HG03457 (cell line): Measurements from ENCODE around the gene OST4.

Source experiments
- ATAC-seq: cut with Tn5 transposase; IDR thresholded peaks from one replicate; pipeline ENCODE4 v1.9.1; 2021; ENCODE audit warnings: moderate number of reproducible peaks; ENCODE audit not compliant: unreplicated experiment

The OST4 gene

DNA sequence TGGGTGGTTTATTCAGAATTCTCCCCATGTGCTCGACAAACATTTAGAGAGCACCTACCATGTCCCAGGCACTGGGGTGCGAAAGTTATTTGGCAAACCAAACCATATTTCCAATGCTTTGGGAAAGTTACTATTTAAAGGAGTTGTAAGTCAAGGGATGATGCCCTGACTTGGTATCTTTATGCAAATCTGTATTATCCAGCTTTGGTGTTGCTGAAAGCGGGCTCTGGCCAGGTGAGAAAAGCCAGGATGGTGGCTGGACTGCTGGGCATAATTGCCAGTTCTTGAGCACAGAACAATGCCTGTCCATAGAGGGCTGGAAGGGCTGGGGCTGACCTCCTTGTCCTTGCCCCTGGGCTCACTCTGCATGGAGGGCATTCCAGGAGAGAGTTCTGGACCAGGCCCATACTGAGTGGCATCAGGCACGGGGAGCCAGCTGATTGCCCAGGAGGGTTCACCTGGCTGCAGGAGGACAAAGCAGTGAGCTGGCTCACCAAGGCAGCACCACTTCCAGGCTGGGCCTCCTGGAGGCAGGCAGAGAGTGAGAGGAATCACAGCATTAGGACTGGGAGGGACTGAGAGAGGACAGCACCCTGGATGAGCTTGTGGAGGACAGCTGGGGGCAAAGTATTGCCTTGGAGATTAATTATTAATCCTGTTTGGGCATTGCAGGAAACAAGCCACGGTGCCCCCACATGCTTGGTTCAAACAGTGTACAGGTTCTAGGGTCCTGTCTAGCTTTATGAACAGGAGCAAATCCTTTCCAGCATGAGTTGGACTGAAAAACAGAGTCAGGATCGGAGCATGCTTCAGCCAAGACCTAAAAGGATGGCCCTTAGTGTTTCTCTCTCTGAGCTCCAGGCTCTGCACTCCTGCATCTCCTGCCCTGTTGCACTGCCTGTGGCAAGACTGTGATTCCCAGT is 22.2 kb upstream of the OST4 start:
- no peak for ATAC-seq

DNA sequence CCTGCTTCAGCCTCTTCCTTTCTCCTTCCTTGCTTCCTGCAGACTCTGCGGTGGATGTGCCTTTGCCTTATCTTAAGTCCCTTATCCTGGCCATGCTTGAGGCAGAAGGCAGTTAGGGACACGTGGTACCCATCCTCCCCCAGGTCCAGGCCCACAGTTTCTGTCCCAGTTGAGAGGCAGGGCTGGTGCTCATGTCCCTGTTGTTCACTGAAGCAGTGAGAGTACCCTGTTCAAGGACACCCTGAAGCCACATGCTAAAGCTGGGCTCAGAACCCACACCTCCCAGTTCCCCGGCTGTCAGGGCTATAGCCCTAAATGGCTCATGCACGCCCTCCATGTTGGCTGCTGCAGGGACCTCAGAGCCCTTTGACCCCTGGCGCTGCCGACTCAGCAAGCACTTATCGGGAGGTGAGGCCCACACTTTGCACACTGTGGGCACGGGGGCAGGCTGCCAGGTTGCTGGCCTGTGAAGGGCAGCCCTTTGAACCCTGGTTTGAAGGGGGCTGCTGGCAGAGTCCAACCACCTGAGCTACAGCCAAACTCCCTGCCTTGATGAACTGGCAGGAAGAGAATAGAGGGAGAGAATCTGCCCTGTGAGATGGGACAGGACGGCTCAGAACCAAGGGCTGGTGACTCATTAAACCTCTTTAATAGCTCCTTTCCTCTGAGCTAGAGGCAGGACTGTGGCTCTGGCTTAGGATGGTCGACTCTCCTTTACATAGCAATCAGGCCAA is 21.4 kb upstream of the OST4 start:
- ATAC-seq = no peak

DNA sequence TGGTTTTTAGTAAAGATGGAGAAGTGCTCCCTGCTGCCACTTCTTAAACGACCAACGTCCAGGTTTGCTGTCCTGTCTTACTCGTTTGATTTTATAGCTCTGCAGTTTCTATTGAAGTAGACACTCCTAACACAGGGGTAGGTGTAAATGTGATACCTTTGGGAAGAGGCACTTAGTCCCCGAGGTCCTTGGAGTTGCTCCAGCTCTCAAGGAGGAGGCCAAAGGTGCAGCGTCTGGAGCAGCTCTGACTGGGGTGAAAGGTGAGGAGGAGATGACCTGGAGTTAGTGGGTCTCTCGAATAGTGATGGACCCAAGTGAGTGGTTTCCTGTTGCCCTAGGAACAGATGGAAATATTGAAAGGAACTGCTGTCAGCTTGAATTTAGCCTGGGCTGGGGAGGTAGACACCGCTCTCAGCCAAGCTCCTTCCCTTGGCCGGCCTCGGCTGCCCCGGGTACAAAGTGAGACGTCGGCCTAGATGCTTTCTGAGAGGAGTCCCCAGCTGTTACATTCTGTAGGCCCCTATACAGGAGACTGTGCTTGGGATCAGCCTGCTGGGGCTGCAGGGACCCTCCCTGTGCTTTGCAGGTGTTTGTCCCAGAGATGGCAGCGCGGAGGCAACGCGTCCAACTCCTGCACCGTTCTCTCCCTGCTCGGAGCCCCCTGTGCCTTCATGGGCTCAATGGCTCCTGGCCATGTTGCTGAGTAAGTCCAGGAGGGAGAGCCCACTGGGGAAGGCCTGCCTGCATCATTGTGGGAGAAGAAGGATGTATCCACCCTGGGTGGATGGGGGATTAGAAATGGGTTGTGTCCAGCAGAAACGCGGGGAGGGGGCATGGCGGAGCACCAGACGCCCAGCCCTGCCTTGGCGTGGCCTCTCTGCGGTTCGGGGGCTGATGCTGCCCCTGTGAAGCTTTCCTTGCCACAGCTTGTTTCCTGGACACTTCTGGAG is 20.6 kb upstream of the OST4 start:
- ATAC-seq = no peak

DNA sequence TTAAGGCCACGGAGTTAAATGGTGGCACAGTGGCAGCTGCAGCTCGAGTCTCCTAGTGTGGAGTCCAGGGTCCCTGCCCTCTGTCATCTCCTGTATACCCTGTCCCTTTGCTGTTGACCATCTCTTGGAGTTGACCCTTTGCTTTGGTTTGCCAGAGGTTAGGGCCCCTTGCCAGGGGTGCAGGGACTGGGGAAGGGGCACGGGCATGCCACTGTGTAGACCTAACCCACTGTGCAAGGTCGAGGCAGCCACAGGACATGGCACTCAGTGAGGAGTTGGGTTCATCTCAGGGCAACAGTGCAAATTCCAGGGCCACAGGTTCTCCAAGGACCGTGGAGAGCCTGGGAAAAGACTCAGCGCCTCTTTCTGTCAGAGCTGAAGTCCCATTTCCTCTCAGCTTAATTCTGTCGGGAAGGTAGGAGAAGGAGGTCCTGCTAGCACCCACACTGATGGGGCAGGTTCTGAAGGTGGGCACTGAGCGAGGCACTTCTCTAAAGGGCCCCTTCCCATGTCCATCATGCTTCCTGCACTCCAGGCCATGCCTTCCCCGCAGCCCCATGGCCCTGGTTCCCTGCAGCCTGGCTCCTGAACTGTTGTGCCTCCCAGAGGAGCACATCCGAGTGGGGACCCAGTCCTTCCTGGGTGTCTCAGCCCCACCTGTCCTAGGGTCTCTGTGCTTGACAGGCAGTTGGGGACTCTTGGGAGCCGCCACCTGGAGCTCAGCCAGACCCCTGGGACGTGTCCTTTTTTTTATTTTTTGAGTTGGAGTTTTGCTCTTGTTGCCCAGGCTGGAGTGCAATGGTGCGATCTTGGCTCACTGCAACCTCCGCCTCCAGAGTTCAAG is 17.9 kb upstream of the OST4 start:
- ATAC-seq = no peak

DNA sequence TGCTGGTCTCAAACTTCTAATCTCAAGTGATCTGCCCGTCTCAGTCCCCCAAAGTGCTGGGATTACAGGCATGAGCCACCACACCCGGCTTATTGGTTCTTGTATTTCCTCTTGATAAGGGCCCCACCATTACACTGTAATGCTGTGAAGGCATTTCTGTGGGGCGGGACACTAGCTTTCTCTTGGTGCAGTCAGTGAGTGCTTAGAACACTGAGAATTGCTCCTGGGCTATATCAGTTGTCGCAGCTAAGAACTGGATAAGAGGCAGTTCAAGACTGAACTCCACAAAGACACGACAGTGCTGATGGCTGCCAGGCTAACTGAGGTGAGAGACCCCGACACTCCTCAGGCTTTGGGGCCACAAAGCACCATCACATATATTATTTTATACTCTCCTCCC is 17.2 kb upstream of the OST4 start:
- ATAC-seq = no peak

DNA sequence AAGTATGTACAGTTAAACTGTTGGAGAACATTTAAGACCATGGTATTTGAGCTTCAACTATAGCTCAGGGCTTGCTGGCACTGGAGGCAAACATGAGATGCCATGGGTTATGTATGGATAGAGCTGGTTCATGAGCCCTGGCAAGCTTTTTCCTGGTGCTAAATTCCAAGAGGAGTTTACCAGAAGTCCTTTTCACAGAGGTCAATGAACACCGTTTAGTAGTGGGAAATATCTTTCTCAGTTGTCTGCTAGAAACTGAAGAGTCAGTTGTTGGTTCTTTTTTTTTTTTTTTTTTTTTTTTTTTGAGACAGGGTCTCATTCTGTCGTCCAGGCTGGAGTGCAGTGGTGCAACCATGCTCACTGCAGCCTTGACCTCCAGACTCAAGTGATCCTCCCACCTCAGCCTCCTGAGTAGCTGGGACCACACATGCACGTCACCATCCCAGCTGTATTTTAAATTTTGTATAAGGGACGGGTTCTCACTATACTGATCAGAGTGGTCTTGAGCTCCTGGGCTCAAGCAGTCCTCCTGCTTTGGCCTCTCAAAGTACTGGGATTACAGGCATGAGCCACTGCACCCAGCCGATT is 16.5 kb upstream of the OST4 start:
- no peak for ATAC-seq

DNA sequence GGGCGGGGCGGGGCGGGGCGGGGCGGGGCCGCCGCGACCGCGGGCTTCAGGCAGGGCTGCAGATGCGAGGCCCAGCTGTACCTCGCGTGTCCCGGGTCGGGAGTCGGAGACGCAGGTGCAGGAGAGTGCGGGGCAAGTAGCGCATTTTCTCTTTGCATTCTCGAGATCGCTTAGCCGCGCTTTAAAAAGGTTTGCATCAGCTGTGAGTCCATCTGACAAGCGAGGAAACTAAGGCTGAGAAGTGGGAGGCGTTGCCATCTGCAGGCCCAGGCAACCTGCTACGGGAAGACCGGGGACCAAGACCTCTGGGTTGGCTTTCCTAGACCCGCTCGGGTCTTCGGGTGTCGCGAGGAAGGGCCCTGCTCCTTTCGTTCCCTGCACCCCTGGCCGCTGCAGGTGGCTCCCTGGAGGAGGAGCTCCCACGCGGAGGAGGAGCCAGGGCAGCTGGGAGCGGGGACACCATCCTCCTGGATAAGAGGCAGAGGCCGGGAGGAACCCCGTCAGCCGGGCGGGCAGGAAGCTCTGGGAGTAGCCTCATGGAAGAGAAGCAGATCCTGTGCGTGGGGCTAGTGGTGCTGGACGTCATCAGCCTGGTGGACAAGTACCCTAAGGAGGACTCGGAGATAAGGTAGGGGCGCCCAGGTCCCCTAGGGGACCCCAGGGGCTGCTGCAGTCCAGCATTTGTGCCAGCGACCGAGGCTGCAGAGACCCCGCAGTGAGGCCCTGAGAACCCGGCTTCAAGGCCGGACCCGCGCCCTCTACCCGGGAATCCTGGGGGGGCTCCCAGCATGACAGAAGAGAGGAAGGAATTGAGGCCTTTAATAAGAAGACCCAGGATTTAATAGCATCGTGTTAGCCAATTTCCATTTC is 15.5 kb upstream of the OST4 start, which contains the start of gene KHK:
TSS of gene KHK (plus strand) at position 49 of the 870 bp plus-strand sequence. CDS start at position 537, 488 bp downstream.
- ATAC-seq = no peak

DNA sequence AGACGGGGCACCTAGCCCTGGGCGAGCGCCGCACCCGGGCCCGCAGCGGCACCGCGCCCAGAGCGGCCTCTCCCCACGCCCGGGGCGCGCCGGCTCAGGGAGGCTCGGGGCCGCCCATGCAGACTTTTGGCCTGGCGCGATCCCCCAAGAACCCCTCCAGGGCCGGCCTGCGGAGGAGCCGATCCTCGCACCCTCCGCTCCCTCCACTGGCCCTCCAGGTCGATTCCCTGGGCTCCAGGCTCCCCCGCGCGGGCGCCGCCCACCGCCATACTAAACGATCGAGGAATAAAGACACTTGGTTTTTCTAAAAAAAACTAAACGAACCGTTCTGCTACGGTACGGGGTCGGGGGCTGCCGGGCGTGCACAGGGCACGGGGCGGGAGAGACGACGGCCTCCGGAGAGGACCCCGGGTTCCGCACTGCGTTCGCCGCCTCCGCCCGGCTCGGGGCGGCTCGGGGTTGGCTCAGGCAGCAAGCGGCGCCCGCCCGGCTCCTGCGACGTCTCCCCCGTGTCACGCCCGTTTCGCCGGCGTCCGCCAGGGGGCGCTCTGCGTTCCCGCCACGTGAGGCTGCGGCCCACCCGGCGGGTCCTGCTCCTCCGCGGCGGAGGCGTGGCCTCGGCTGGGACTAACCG is 14.8 kb upstream of the OST4 start:
- peak; percentile 54 for ATAC-seq

DNA sequence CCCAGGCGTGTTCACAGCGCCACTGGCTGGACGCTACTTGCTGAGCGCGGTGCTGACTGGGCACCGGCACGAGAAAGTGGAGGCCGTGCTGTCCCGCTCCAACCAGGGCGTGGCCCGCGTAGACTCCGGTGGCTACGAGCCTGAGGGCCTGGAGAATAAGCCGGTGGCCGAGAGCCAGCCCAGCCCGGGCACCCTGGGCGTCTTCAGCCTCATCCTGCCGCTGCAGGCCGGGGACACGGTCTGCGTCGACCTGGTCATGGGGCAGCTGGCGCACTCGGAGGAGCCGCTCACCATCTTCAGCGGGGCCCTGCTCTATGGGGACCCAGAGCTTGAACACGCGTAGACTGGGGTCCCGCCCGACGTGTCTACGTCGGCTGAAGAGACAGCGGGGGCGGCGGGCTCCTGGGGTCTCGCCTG is 14.2 kb upstream of the OST4 start:
- ATAC-seq = no peak

DNA sequence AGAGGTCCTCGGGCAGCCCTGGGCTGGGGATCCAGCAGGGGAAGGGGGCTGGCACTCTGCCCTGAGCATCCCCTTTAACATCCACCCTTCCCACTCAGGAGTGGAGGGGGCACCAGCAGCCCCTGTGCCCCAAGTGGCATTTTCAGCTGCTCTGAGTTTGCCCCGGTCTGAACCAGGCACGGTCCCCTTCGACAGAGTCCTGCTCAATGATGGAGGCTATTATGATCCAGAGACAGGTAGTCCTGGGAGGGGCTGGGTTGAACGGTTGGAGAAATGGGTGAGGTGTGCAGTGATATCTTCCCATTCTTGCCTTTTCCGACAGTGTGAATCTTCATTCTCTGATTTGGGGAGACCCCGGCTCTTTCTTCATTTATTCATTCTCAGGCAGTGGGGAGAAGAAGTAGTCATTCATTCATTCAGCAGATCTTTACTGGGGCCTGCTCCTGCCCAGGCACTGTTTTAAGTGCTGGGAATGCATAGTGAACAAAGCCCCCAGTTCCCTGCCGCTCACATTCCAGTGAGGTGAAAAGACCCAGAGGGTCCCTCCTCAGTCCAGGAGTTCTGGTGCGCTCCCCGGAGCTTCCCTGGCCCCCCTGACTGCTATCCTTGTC is 13.7 kb upstream of the OST4 start:
- ATAC-seq = no peak

DNA sequence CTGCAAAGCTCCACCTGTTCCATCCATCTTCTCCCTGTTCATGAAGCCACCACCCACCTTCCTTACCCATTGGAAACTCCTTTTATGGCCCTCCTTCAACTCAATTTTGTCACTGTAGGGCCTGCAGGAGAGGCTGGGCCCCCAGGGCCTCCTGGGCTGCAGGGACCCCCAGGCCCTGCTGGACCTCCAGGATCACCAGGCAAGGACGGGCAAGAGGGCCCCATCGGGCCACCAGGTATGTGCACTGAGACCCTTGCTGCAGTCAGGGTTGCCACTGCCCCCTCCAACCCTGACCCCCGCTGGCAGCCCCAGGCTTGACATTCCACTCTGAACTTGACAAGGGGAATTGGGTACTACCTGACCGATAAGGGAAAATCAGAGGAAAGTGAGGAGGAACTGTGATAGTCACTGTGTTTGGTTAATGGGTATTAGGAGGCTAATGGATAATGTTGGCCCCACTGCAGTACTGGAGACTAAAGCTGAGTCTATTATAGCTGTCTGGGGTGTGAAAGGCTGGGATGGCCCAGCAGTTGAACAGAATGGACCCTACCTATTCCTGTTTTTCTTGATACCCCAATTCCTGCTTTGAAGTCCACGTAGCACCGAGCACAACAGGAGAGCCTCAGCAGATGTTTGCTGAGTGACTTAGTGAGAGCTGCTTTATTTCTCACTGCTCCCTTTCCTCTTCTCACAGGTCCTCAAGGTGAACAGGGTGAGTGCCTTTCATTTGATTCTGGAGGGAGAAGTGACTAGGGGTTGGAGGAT is 13.0 kb upstream of the OST4 start:
- ATAC-seq = no peak

DNA sequence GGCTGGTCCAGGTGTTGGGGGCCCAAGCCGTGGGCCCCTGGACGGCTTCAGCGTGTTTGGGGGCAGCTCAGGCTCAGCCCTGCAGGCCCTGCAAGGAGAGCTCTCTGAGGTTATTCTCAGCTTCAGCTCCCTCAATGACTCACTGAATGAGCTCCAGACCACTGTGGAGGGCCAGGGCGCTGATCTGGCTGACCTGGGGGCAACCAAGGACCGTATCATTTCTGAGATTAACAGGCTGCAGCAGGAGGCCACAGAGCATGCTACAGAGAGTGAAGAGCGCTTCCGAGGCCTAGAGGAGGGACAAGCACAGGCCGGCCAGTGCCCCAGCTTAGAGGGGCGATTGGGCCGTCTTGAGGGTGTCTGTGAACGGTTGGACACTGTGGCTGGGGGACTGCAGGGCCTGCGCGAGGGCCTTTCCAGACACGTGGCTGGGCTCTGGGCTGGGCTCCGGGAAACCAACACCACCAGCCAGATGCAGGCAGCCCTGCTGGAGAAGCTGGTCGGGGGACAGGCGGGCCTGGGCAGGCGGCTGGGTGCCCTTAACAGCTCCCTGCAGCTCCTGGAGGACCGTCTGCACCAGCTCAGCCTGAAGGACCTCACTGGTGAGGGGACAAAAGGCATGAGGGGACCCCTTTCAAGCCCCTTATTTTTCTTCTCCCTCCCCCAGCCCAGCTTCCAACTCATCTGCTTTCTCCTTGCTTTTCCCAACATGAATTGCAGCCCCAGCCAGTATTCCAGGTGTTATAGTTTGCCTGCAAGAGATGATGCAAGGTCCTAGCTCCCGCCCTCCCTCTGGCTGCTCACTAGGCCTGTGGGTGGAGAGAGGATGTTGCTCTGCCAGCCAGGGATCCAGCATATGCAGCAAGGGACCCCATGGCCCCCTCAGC is 12.2 kb upstream of the OST4 start:
- no peak for ATAC-seq

DNA sequence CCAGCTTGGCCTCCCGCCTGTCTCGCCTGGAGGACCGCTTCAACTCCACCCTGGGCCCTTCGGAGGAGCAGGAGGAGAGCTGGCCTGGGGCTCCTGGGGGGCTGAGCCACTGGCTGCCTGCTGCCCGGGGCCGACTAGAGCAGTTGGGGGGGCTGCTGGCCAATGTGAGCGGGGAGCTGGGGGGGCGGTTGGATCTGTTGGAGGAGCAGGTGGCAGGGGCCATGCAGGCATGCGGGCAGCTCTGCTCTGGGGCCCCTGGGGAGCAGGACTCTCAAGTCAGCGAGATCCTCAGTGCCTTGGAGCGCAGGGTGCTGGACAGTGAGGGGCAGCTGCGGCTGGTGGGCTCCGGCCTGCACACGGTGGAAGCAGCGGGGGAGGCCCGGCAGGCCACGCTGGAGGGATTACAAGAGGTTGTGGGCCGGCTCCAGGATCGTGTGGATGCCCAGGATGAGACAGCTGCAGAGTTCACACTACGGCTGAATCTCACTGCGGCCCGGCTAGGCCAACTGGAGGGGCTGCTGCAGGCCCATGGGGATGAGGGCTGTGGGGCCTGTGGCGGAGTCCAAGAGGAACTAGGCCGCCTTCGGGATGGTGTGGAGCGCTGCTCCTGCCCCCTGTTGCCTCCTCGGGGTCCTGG is 11.4 kb upstream of the OST4 start:
- no peak for ATAC-seq

DNA sequence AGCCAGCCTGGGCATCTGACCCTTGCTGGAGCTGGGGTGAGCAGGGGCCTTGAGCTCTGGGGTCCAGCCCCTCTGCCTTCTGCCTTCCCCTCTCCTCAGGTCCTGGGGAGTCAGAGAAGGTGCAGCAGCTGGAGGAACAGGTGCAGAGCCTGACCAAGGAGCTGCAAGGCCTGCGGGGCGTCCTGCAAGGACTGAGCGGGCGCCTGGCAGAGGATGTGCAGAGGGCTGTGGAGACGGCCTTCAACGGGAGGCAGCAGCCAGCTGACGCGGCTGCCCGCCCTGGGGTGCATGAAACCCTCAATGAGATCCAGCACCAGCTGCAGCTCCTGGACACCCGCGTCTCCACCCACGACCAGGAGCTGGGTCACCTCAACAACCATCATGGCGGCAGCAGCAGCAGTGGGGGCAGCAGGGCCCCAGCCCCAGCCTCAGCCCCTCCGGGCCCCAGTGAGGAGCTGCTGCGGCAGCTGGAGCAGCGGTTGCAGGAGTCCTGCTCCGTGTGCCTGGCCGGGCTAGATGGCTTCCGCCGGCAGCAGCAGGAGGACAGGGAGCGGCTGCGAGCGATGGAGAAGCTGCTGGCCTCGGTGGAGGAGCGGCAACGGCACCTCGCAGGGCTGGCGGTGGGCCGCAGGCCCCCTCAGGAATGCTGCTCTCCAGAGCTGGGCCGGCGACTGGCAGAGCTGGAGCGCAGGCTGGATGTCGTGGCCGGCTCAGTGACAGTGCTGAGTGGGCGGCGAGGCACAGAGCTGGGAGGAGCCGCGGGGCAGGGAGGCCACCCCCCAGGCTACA is 10.7 kb upstream of the OST4 start:
- no peak for ATAC-seq

DNA sequence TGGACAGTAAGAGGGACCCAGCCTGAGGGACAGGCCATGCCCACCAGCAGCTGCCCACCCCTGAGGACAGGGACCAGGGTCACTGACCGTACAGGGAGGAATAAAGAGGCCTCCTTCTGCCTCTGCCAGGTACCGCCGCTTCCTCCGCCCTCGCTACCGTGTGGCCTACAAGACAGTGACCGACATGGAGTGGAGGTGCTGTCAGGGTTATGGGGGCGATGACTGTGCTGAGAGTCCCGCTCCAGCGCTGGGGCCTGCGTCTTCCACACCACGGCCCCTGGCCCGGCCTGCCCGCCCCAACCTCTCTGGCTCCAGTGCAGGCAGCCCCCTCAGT is 9.1 kb upstream of the OST4 start:
- no peak for ATAC-seq
